ENCODE data around the gene GRHL3.

GRHL3 gene

DNA sequence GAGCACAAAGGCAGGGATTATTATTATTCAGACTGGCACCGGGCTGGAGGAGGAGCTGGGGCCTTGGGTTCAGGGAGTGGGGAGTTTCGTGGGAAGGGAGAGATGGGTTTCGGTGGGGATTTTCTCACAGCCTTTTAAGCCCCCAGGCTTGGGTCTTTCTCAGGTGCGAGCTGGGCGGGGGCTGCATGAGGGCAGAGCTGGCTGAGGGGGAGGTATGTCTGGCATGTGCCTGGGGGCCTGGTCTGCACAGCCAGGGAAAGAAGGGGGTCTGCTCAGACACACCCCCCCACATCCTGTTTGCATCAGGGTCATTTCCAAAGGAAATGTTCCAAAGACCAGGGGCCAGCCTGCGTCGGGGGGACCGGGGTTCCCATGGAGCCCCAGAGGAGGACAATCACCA is 21.6 kb downstream of the GRHL3 start:
- Histone ChIP-seq H3K36me3 (ENCODE audit: control insufficient read depth in 1 of 2, insufficient read depth in 2 of 2, low read length in 2 of 2) (no peaks in the 10 kb centered on the region), H3K27ac (ENCODE audit: low read depth, low read length) (no peak overlapping the region), H3K4me1 (ENCODE audit: control insufficient read depth in 1 of 2, insufficient read depth in 2 of 2, low read length in 2 of 2) (no peaks in the 10 kb centered on the region), H3K9ac (ENCODE audit: low read depth in 1 of 2, low read length in 2 of 2) (no peak overlapping the region), H3K4me3 (ENCODE audit: low read depth in 1 of 2, low read length in 2 of 2) (no peak overlapping the region), H3K27me3 (ENCODE audit: control insufficient read depth in 1 of 2, insufficient read depth in 2 of 2, low read length in 2 of 2) (no peaks in the 10 kb centered on the region), H3K9me3 (ENCODE audit: control insufficient read depth in 1 of 2, low read length in 2 of 2) (no peaks in the 10 kb centered on the region)

DNA sequence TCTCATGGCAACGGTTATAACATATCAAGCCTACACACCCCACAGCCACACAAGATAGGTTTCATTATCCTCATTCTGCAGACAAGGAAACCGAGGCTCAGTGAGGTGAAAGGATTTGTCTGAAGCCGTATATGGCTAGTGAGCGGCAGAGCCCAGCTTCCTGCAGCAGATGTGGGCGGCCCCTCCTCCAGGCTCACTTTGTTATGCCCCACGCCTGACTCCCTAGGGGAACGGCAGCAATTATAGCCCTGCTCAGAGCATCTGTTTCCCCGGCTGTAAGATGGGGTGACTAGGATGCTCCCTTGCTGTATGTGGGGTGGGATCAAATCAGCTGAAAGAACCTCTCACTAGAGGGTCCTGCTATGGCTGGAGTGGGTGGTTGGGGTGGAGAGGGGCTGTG is 22.1 kb downstream of the GRHL3 start:
- no peak overlapping the region for H3K4me3 ChIP-seq (ENCODE audit: low read depth in 1 of 2, low read length in 2 of 2)
- H3K27ac ChIP-seq (ENCODE audit: low read depth, low read length), result no peak overlapping the region
- H3K27me3 ChIP-seq (ENCODE audit: control insufficient read depth in 1 of 2, insufficient read depth in 2 of 2, low read length in 2 of 2), result no peaks in the 10 kb centered on the region
- H3K9ac ChIP-seq (ENCODE audit: low read depth in 1 of 2, low read length in 2 of 2), result no peak overlapping the region
- no peaks in the 10 kb centered on the region for H3K36me3 ChIP-seq (ENCODE audit: control insufficient read depth in 1 of 2, insufficient read depth in 2 of 2, low read length in 2 of 2)
- H3K4me1 ChIP-seq (ENCODE audit: control insufficient read depth in 1 of 2, insufficient read depth in 2 of 2, low read length in 2 of 2), result no peaks in the 10 kb centered on the region
- H3K9me3 ChIP-seq (ENCODE audit: control insufficient read depth in 1 of 2, low read length in 2 of 2), result no peaks in the 10 kb centered on the region

DNA sequence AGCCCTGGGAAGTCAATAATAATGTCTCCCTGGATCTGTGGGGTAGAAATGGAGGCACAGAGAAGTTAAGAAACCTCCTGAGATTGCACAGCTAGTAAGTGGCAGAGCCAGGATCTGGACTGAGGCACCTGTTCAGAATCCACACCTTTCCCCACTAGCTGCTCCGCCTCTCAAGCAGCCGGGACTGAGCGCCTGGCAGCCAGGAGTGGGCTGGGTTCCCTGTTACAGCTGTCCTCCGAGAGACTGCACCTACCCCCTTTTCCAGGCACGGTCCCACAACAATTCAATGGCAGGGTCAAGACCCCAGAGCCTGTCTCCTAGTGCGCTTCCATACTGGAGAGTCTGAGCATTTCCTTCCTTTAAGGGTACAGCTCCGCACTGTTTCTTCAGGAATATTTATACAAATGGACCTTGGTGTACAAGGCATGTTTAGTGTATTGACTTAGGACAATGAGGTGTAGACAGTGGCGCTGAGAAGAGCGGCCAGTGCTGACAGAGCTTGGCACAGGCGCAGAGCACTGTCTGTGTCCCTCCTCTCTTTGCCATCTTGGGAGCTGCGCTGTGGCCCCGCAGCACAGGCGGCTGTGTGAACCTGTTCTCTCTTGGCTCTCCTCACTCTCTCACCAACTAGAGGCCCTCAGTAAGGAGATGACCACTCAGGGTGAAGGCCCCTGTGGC is 24.4 kb downstream of the GRHL3 start:
- H3K9ac ChIP-seq (ENCODE audit: low read depth in 1 of 2, low read length in 2 of 2), result no peak overlapping the region
- no peaks in the 10 kb centered on the region for H3K27me3 ChIP-seq (ENCODE audit: control insufficient read depth in 1 of 2, insufficient read depth in 2 of 2, low read length in 2 of 2)
- no peaks in the 10 kb centered on the region for H3K9me3 ChIP-seq (ENCODE audit: control insufficient read depth in 1 of 2, low read length in 2 of 2)
- no peak overlapping the region for H3K27ac ChIP-seq (ENCODE audit: low read depth, low read length)
- H3K4me3 ChIP-seq (ENCODE audit: low read depth in 1 of 2, low read length in 2 of 2), result no peak overlapping the region
- H3K4me1 ChIP-seq (ENCODE audit: control insufficient read depth in 1 of 2, insufficient read depth in 2 of 2, low read length in 2 of 2), result no peaks in the 10 kb centered on the region
- H3K36me3 ChIP-seq (ENCODE audit: control insufficient read depth in 1 of 2, insufficient read depth in 2 of 2, low read length in 2 of 2), result no peaks in the 10 kb centered on the region

DNA sequence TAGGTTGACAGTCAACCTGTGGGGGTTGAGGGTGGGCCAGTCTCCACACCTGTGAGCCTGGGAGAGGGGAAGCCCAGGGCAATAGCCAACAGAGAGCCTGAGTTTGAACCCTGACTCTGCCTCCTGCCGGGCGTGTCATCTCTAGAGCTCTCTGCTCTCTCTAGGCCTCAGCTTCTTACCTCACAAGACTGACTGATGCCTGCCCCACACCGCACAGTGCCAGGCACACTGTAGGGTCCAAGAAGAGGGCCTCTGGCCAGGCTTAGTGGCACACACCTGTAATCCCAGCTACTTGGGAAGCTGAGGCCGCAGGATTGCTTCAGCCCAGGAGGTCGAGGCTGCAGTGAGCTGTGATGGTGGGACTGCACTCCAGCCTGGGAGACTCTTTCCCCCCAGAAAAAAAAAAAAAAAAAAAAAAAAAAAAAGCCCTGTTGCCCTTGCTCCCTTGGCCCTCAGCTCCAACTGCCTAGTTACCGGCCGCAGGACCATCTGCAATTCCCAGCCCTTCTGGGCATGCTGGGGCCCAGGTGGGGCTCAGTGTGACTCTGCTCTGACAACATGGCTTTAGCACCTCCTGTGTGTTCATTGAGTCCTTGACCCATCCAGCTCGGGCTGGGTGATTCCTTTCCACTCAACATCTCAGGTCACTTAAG is 25.1 kb downstream of the GRHL3 start:
- H3K9me3 ChIP-seq (ENCODE audit: control insufficient read depth in 1 of 2, low read length in 2 of 2), result no peaks in the 10 kb centered on the region
- no peak overlapping the region for H3K27ac ChIP-seq (ENCODE audit: low read depth, low read length)
- H3K9ac ChIP-seq (ENCODE audit: low read depth in 1 of 2, low read length in 2 of 2), result no peak overlapping the region
- no peak overlapping the region for H3K4me3 ChIP-seq (ENCODE audit: low read depth in 1 of 2, low read length in 2 of 2)
- no peaks in the 10 kb centered on the region for H3K27me3 ChIP-seq (ENCODE audit: control insufficient read depth in 1 of 2, insufficient read depth in 2 of 2, low read length in 2 of 2)
- H3K36me3 ChIP-seq (ENCODE audit: control insufficient read depth in 1 of 2, insufficient read depth in 2 of 2, low read length in 2 of 2), result no peaks in the 10 kb centered on the region
- H3K4me1 ChIP-seq (ENCODE audit: control insufficient read depth in 1 of 2, insufficient read depth in 2 of 2, low read length in 2 of 2), result no peaks in the 10 kb centered on the region

DNA sequence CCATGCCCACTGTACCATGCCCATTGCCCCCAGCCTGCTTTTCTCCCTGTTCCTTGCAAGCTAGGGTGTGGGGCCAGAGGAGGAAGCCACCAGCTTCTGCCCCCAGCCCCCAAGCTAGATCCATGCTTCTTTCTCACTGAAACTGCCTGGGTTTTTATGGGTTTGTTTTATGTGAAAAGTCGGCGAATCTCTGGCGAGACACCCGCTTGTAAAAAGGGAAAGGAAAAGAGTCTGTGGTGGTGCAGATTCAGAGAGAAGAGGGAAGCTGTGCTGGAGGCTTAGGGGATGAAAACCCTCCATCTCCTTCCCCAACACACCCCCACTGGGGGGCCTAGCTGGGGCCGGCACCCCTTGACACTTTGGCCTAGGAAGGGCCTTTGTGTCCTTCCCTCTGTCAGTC is 26.2 kb downstream of the GRHL3 start:
- H3K4me1 ChIP-seq (ENCODE audit: control insufficient read depth in 1 of 2, insufficient read depth in 2 of 2, low read length in 2 of 2), result no peaks in the 10 kb centered on the region
- no peak overlapping the region for H3K4me3 ChIP-seq (ENCODE audit: low read depth in 1 of 2, low read length in 2 of 2)
- H3K9ac ChIP-seq (ENCODE audit: low read depth in 1 of 2, low read length in 2 of 2), result no peak overlapping the region
- H3K9me3 ChIP-seq (ENCODE audit: control insufficient read depth in 1 of 2, low read length in 2 of 2), result no peaks in the 10 kb centered on the region
- H3K27ac ChIP-seq (ENCODE audit: low read depth, low read length), result no peak overlapping the region
- H3K36me3 ChIP-seq (ENCODE audit: control insufficient read depth in 1 of 2, insufficient read depth in 2 of 2, low read length in 2 of 2), result no peaks in the 10 kb centered on the region
- no peaks in the 10 kb centered on the region for H3K27me3 ChIP-seq (ENCODE audit: control insufficient read depth in 1 of 2, insufficient read depth in 2 of 2, low read length in 2 of 2)

DNA sequence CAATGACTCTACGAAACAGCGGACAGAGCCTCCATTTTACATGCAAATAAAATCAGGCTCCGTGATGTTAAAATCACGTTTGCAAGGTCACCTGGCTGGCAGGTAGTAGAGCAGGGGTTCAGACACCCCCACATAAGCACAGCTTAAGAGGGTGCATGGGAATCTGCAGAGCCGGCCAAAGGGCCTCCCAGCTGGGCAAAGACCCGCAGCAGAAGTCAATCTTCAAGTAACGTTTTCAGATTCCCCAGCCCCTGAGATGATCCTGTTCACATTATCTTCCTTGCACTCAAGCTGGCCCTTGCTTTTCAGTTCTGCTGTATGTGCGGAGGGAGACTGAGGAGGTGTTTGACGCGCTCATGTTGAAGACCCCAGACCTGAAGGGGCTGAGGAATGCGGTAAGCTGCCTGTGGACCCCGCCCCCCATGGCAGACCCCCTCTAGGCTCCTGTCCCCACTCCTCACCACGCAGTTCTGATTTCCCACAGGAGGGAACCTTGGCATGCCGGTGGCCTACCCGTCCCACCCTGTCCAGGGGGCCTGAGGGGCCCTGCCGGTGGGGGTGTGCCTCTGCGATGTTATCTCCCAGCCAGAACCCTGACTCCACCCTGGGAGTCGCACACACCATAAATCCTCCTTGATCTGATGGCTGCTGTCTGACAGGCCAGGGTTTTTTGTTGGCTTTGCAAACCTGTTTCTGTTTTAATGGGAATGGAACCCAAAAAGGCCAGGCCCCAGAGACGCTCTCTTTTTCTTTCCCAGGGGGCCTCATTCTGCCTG is 28.2 kb downstream of the GRHL3 start:
- no peaks in the 10 kb centered on the region for H3K27me3 ChIP-seq (ENCODE audit: control insufficient read depth in 1 of 2, insufficient read depth in 2 of 2, low read length in 2 of 2)
- H3K9me3 ChIP-seq (ENCODE audit: control insufficient read depth in 1 of 2, low read length in 2 of 2), result no peaks in the 10 kb centered on the region
- peaks cover 5 to 6% of the 10 kb centered on the region in 2 donors for H3K4me1 ChIP-seq (ENCODE audit: control insufficient read depth in 1 of 2, insufficient read depth in 2 of 2, low read length in 2 of 2)
- no peak overlapping the region for H3K9ac ChIP-seq (ENCODE audit: low read depth in 1 of 2, low read length in 2 of 2)
- H3K27ac ChIP-seq (ENCODE audit: low read depth, low read length), result no peak overlapping the region
- H3K36me3 ChIP-seq (ENCODE audit: control insufficient read depth in 1 of 2, insufficient read depth in 2 of 2, low read length in 2 of 2), result no peaks in the 10 kb centered on the region
- no peak overlapping the region for H3K4me3 ChIP-seq (ENCODE audit: low read depth in 1 of 2, low read length in 2 of 2)

DNA sequence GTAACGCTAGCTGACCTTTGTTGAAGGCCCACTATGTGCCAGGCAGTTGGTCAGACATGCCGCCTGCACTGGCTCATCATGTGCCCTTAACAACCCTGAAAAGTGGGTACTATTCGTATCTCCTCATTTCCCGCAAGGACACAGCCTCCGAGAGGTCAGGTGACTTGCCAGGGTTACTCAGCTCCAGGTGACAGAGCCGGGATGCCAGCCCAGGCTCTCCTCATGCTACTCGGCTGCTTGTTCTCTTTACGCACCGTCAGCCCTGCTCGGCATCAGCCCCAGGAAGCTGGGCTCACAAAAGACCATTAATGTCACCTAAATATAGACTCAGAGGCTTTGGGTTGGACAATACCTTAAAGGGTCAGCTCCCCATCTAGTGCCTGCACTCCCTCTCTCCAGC is 29.0 kb downstream of the GRHL3 start:
- Histone ChIP-seq H3K9ac (ENCODE audit: low read depth in 1 of 2, low read length in 2 of 2) (no peak overlapping the region), H3K27me3 (ENCODE audit: control insufficient read depth in 1 of 2, insufficient read depth in 2 of 2, low read length in 2 of 2) (no peaks in the 10 kb centered on the region), H3K4me1 (ENCODE audit: control insufficient read depth in 1 of 2, insufficient read depth in 2 of 2, low read length in 2 of 2) (peaks cover 5 to 6% of the 10 kb centered on the region in 2 donors), H3K36me3 (ENCODE audit: control insufficient read depth in 1 of 2, insufficient read depth in 2 of 2, low read length in 2 of 2) (no peaks in the 10 kb centered on the region), H3K9me3 (ENCODE audit: control insufficient read depth in 1 of 2, low read length in 2 of 2) (no peaks in the 10 kb centered on the region), H3K27ac (ENCODE audit: low read depth, low read length) (no peak overlapping the region), H3K4me3 (ENCODE audit: low read depth in 1 of 2, low read length in 2 of 2) (no peak overlapping the region)

DNA sequence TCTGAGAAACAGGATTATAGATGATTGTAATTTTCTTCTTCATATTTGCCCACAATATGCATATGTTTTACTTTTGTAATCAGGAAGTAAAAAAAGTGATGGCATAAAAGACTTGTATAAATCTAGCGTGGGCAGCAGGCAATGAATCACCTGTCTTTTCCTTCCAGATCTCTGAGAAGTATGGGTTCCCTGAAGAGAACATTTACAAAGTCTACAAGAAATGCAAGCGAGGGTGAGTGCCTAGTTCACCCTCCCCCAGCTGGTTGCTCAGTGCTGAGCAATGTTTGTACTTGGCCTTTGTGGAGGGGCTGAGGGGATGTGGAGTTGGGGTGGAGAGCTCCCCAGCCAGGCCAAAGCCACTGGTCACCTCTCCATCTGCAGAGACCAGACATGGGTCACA is 30.7 kb downstream of the GRHL3 start:
- no peak overlapping the region for H3K27ac ChIP-seq (ENCODE audit: low read depth, low read length)
- peaks cover 5 to 6% of the 10 kb centered on the region in 2 donors for H3K4me1 ChIP-seq (ENCODE audit: control insufficient read depth in 1 of 2, insufficient read depth in 2 of 2, low read length in 2 of 2)
- no peaks in the 10 kb centered on the region for H3K9me3 ChIP-seq (ENCODE audit: control insufficient read depth in 1 of 2, low read length in 2 of 2)
- H3K4me3 ChIP-seq (ENCODE audit: low read depth in 1 of 2, low read length in 2 of 2), result no peak overlapping the region
- no peaks in the 10 kb centered on the region for H3K36me3 ChIP-seq (ENCODE audit: control insufficient read depth in 1 of 2, insufficient read depth in 2 of 2, low read length in 2 of 2)
- H3K27me3 ChIP-seq (ENCODE audit: control insufficient read depth in 1 of 2, insufficient read depth in 2 of 2, low read length in 2 of 2), result no peaks in the 10 kb centered on the region
- H3K9ac ChIP-seq (ENCODE audit: low read depth in 1 of 2, low read length in 2 of 2), result no peak overlapping the region

DNA sequence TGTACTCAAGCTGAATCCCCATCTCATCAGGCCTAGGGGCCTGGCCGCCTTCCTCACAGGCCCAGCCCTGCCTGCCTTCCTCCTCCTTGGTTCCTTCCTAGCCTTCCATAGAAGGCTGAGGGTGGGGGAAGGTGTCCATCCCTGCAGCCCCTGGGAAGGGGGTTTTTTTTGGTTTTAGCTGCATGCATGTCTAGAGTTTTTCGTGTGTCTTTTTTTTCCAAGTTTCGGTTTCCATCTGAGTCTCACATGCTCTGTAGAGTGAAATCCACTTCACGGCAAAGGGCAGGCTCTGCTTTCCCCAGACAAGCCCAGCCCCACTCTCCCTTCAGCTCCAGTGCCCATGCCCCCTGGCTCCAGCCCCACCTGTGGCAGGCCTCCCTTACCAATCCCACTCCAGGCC is 32.1 kb downstream of the GRHL3 start:
- Histone ChIP-seq H3K4me3 (ENCODE audit: low read depth in 1 of 2, low read length in 2 of 2) (no peak overlapping the region), H3K36me3 (ENCODE audit: control insufficient read depth in 1 of 2, insufficient read depth in 2 of 2, low read length in 2 of 2) (no peaks in the 10 kb centered on the region), H3K27me3 (ENCODE audit: control insufficient read depth in 1 of 2, insufficient read depth in 2 of 2, low read length in 2 of 2) (no peaks in the 10 kb centered on the region), H3K4me1 (ENCODE audit: control insufficient read depth in 1 of 2, insufficient read depth in 2 of 2, low read length in 2 of 2) (peaks cover 5 to 6% of the 10 kb centered on the region in 2 donors), H3K9me3 (ENCODE audit: control insufficient read depth in 1 of 2, low read length in 2 of 2) (no peaks in the 10 kb centered on the region), H3K9ac (ENCODE audit: low read depth in 1 of 2, low read length in 2 of 2) (no peak overlapping the region), H3K27ac (ENCODE audit: low read depth, low read length) (no peak overlapping the region)

DNA sequence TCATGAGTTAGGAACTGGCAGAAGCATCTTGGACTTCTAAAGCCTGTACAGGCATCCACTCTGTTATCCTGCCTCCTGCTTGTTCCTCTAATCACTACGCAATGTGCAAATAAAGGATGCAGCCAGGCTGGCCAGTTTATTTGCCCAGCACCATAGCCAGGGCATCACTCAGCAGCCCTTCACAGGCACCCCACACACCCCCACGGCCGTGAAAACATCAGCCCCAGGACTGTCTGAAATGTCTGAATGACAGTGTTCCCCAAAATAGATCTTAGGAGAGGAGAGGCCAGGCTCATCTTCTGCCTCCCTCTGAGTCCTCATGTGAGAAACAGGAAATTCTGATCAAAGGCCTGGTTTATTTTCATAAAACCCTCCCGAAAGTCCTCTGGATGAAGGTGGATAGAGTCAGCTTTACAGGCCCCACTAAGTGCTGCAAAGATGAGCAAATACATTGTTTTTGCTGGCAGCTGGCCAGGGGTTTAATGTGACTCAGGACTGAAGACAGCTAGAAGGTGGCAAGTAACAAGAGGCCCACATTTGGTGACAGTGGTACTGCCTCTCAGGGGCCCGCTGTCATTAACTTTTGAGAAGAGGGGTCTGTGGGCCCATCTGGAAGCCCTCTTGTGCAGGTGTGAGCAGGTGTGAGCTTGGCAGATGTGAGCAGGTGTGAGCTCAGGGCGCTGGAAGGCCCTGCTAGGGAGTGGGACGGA is 32.9 kb downstream of the GRHL3 start:
- Histone ChIP-seq H3K36me3 (ENCODE audit: control insufficient read depth in 1 of 2, insufficient read depth in 2 of 2, low read length in 2 of 2) (no peaks in the 10 kb centered on the region), H3K9ac (ENCODE audit: low read depth in 1 of 2, low read length in 2 of 2) (no peak overlapping the region), H3K4me3 (ENCODE audit: low read depth in 1 of 2, low read length in 2 of 2) (no peak overlapping the region), H3K4me1 (ENCODE audit: control insufficient read depth in 1 of 2, insufficient read depth in 2 of 2, low read length in 2 of 2) (peaks cover 5 to 6% of the 10 kb centered on the region in 2 donors), H3K27me3 (ENCODE audit: control insufficient read depth in 1 of 2, insufficient read depth in 2 of 2, low read length in 2 of 2) (no peaks in the 10 kb centered on the region), H3K27ac (ENCODE audit: low read depth, low read length) (no peak overlapping the region), H3K9me3 (ENCODE audit: control insufficient read depth in 1 of 2, low read length in 2 of 2) (no peaks in the 10 kb centered on the region)

Measured in duodenal mucosa (tissue), 2 donors.